Liver (tissue), 9 donors: ENCODE results near the gene SLN. TPM values are rescaled to one million over a fixed set of nuclear protein-coding genes. Genes with fewer than 3 reads are reported as not detected.

Source experiments
- DNase-seq: peaks from one replicate; pipeline ENCODE4 v3.0.0-alpha.2; 2017; ENCODE audit warnings: low spot score
- H3K27ac ChIP-seq, 2 donors: one replicate each; pipeline ENCODE4 v1.7.0; 2013; ENCODE audit warnings: inconsistent platforms in 2 of 2, low read length in 2 of 2, control low read depth in 1 of 2, low read depth in 1 of 2, mild to moderate bottlenecking in 1 of 2
- H3K27me3 ChIP-seq, 4 donors: one replicate each; pipeline versions ENCODE4 v1.6.1 to v1.7.0; 2013; ENCODE audit warnings: low read length in 3 of 4, inconsistent platforms in 1 of 4, mild to moderate bottlenecking in 1 of 4, moderate library complexity in 1 of 4; ENCODE audit not compliant: control insufficient read depth in 4 of 4, insufficient read depth in 4 of 4
- H3K36me3 ChIP-seq, 4 donors: one replicate each; pipeline versions ENCODE4 v1.6.1 to v1.7.0; 2013; ENCODE audit warnings: low read length in 3 of 4, mild to moderate bottlenecking in 3 of 4, low read depth in 1 of 4, moderate library complexity in 1 of 4; ENCODE audit not compliant: control insufficient read depth in 4 of 4, insufficient read depth in 3 of 4
- H3K4me1 ChIP-seq, 4 donors: one replicate each; pipeline versions ENCODE4 v1.6.1 to v1.7.0; 2013; ENCODE audit warnings: low read length in 3 of 4, mild to moderate bottlenecking in 3 of 4, moderate library complexity in 1 of 4; ENCODE audit not compliant: control insufficient read depth in 4 of 4, insufficient read depth in 4 of 4
- H3K4me3 ChIP-seq, 3 donors: one replicate each; pipeline versions ENCODE4 v1.6.1 to v1.7.0; 2013; ENCODE audit warnings: low read length in 3 of 3, control low read depth in 1 of 3, low read depth in 1 of 3, mild to moderate bottlenecking in 1 of 3
- H3K9ac ChIP-seq, 2 donors: one replicate each; pipeline ENCODE4 v1.7.0; 2013; ENCODE audit warnings: low read length in 2 of 2, mild to moderate bottlenecking in 2 of 2, moderate library complexity in 2 of 2, control low read depth in 1 of 2, low read depth in 1 of 2
- H3K9me3 ChIP-seq, 4 donors: one replicate each; pipeline versions ENCODE4 v1.6.1 to v1.7.0; 2013; ENCODE audit warnings: low read length in 3 of 4; ENCODE audit not compliant: control insufficient read depth in 4 of 4
- ATF3 ChIP-seq: IDR thresholded peaks from 2 replicates; pipeline ENCODE4 v1.6.1; 2016; ENCODE audit warnings: antibody characterized with exemption
- CTCF ChIP-seq: fragments of 150-350 bp; IDR thresholded peaks from 2 replicates; pipeline ENCODE4 v1.5.1; 2017; ENCODE audit warnings: improper control_type of control experiment, low read depth, low read length; ENCODE audit not compliant: missing input control
- EGR1 ChIP-seq, 2 donors: IDR thresholded peaks; 2 replicates each; pipeline ENCODE4 v1.6.1; 2016 to 2018; ENCODE audit warnings: antibody characterized with exemption in 2 of 2, low read depth in 2 of 2
- FOXA1 ChIP-seq: IDR thresholded peaks from 2 replicates; pipeline ENCODE4 v1.6.1; 2016; ENCODE audit warnings: antibody characterized with exemption
- FOXA2 ChIP-seq: IDR thresholded peaks from 2 replicates; pipeline ENCODE4 v1.6.1; 2016; ENCODE audit warnings: antibody characterized with exemption
- GABPA ChIP-seq, 2 donors: IDR thresholded peaks in 1 of 2; conservative IDR thresholded peaks in 1 of 2; 2 replicates each; pipeline ENCODE4 v1.6.1; 2016; ENCODE audit warnings: antibody characterized with exemption in 2 of 2, mild to moderate bottlenecking in 1 of 2, moderate library complexity in 1 of 2
- HNF4G ChIP-seq: IDR thresholded peaks from 2 replicates; pipeline ENCODE4 v1.6.1; 2016; ENCODE audit warnings: antibody characterized with exemption
- JUND ChIP-seq, 2 donors: IDR thresholded peaks; 2 replicates each; pipeline ENCODE4 v1.6.1; 2016; ENCODE audit warnings: antibody characterized with exemption in 2 of 2
- NR2F2 ChIP-seq: IDR thresholded peaks from 2 replicates; pipeline ENCODE4 v1.6.1; 2016; ENCODE audit warnings: antibody characterized with exemption
- RXRA ChIP-seq, 2 donors: IDR thresholded peaks; 2 replicates each; pipeline ENCODE4 v1.6.1; 2017 to 2018; ENCODE audit warnings: antibody characterized with exemption in 2 of 2, mild to moderate bottlenecking in 1 of 2
- SP1 ChIP-seq: IDR thresholded peaks from 2 replicates; pipeline ENCODE4 v1.6.1; 2018; ENCODE audit warnings: antibody characterized with exemption, mild to moderate bottlenecking
- TAF1 ChIP-seq: conservative IDR thresholded peaks from 2 replicates; pipeline ENCODE4 v1.6.1; 2016; ENCODE audit warnings: antibody characterized with exemption, mild to moderate bottlenecking
- YY1 ChIP-seq: IDR thresholded peaks from 2 replicates; pipeline ENCODE4 v1.6.1; 2016; ENCODE audit warnings: antibody characterized with exemption, mild to moderate bottlenecking
- WGBS: extraction: QIAGEN DNeasy Blood & Tissue Kit; methylation state at CpG from one replicate; pipeline ENCODE4 v1.1.7; 2013; 5-methylcytosine and 5-hydroxymethylcytosine counted together
- polyA plus RNA-seq, 2 donors: library from polyadenylated mRNA; stranded (reverse) in 1 of 2; unstranded in 1 of 2; fragments of 200-250 nt in 1 of 2; fragments of >200 nt in 1 of 2; fragmentation: Nextera tagmentation in 1 of 2; extraction: Ambion mirVana in 1 of 2; gene quantifications; one replicate each; pipeline versions ENCODE4 v1.2.1 to v1.2.3, GENCODE V29; 2013 to 2015
- total RNA-seq, 2 donors: library from RNA; depleted of rRNA; stranded (reverse); fragments of >200 nt; gene quantifications; one replicate each; pipeline ENCODE4 v1.2.3, GENCODE V29; 2014
- TF ChIP-seq, protein P1 (sequence below): IDR thresholded peaks from 2 replicates; pipeline ENCODE4 v1.6.1; 2016; ENCODE audit warnings: antibody characterized with exemption, mild to moderate bottlenecking
- TF ChIP-seq, protein P2 (sequence below): IDR thresholded peaks from 2 replicates; pipeline ENCODE4 v1.6.1; 2016; ENCODE audit warnings: antibody characterized with exemption
- TF ChIP-seq, protein P3 (sequence below): IDR thresholded peaks from 2 replicates; pipeline ENCODE4 v1.6.1; 2016; ENCODE audit warnings: antibody characterized with exemption
- donor health status: healthy.
- donor health status: healthy.
- donor health status: healthy.
- donor health status: healthy.
- donor health status: healthy.

SLN gene
- total and polyA plus RNA-seq, 4 donors = not detected

- TF ChIP-seq CTCF (no peak), HNF4G (no peak), RXRA (IDR thresholded peaks at IDR 0.05) (no peak), JUND (IDR thresholded peaks at IDR 0.05) (no peak), EGR1 (IDR thresholded peaks at IDR 0.05; ENCODE audit: low read depth in 2 of 2) (no peak), NR2F2 (no peak)
These were observed 28.4 kb upstream of the SLN start (continued) for GRCh38 chr11:107740271-107740670.

GRCh38 chr11:107736546-107736945 lies 24.7 kb upstream of the SLN start:
- H3K27ac ChIP-seq = no peak overlapping the region
- DNase-seq = no peak
- H3K9ac ChIP-seq = no peak overlapping the region
- H3K27me3 ChIP-seq = peaks cover 0 to 5% (median 0%) of the 10 kb centered on the region in 4 donors
- H3K9me3 ChIP-seq = no peaks in the 10 kb centered on the region
- WGBS = 58% methylated on average over 1 of the region's 1 CpG
- no peaks in the 10 kb centered on the region for H3K4me1 ChIP-seq
- H3K4me3 ChIP-seq = no peak overlapping the region
- no peaks in the 10 kb centered on the region for H3K36me3 ChIP-seq
- TF ChIP-seq GABPA (IDR thresholded peaks at IDR 0.05 in 1 of 2, conservative IDR thresholded peaks at IDR 0.05 in 1 of 2) = no peak
- no peak for TF ChIP-seq JUND (IDR thresholded peaks at IDR 0.05)
- TF ChIP-seq, protein P1, sequence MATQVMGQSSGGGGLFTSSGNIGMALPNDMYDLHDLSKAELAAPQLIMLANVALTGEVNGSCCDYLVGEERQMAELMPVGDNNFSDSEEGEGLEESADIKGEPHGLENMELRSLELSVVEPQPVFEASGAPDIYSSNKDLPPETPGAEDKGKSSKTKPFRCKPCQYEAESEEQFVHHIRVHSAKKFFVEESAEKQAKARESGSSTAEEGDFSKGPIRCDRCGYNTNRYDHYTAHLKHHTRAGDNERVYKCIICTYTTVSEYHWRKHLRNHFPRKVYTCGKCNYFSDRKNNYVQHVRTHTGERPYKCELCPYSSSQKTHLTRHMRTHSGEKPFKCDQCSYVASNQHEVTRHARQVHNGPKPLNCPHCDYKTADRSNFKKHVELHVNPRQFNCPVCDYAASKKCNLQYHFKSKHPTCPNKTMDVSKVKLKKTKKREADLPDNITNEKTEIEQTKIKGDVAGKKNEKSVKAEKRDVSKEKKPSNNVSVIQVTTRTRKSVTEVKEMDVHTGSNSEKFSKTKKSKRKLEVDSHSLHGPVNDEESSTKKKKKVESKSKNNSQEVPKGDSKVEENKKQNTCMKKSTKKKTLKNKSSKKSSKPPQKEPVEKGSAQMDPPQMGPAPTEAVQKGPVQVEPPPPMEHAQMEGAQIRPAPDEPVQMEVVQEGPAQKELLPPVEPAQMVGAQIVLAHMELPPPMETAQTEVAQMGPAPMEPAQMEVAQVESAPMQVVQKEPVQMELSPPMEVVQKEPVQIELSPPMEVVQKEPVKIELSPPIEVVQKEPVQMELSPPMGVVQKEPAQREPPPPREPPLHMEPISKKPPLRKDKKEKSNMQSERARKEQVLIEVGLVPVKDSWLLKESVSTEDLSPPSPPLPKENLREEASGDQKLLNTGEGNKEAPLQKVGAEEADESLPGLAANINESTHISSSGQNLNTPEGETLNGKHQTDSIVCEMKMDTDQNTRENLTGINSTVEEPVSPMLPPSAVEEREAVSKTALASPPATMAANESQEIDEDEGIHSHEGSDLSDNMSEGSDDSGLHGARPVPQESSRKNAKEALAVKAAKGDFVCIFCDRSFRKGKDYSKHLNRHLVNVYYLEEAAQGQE = no peak
- TF ChIP-seq, protein P2, sequence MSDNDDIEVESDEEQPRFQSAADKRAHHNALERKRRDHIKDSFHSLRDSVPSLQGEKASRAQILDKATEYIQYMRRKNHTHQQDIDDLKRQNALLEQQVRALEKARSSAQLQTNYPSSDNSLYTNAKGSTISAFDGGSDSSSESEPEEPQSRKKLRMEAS = no peak
- TF ChIP-seq TAF1 = no peak
- no peak for TF ChIP-seq RXRA (IDR thresholded peaks at IDR 0.05)
- no peak for TF ChIP-seq FOXA1
- TF ChIP-seq FOXA2 = no peak
- no peak for TF ChIP-seq SP1

GRCh38 chr11:107733518-107733917 lies 21.7 kb upstream of the SLN start:
- 93% methylated on average over 3 of the region's 3 CpGs for WGBS
- Histone ChIP-seq H3K9me3 (no peaks in the 10 kb centered on the region), H3K9ac (no peak overlapping the region), H3K27ac (no peak overlapping the region), H3K4me1 (no peaks in the 10 kb centered on the region), H3K36me3 (no peaks in the 10 kb centered on the region), H3K27me3 (peaks cover 0 to 2% (median 0%) of the 10 kb centered on the region in 4 donors), H3K4me3 (no peak overlapping the region)
- no peak for DNase-seq
- no peak for TF ChIP-seq FOXA1
- no peak for TF ChIP-seq EGR1 (IDR thresholded peaks at IDR 0.05; ENCODE audit: low read depth in 2 of 2)
- TF ChIP-seq SP1 = no peak
- no peak for TF ChIP-seq JUND (IDR thresholded peaks at IDR 0.05)
- no peak for TF ChIP-seq YY1
- no peak for TF ChIP-seq CTCF
- TF ChIP-seq, protein P3, sequence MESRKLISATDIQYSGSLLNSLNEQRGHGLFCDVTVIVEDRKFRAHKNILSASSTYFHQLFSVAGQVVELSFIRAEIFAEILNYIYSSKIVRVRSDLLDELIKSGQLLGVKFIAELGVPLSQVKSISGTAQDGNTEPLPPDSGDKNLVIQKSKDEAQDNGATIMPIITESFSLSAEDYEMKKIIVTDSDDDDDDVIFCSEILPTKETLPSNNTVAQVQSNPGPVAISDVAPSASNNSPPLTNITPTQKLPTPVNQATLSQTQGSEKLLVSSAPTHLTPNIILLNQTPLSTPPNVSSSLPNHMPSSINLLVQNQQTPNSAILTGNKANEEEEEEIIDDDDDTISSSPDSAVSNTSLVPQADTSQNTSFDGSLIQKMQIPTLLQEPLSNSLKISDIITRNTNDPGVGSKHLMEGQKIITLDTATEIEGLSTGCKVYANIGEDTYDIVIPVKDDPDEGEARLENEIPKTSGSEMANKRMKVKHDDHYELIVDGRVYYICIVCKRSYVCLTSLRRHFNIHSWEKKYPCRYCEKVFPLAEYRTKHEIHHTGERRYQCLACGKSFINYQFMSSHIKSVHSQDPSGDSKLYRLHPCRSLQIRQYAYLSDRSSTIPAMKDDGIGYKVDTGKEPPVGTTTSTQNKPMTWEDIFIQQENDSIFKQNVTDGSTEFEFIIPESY = no peak
- TF ChIP-seq, protein P1 = no peak
- TF ChIP-seq ATF3 = no peak
- no peak for TF ChIP-seq GABPA (IDR thresholded peaks at IDR 0.05 in 1 of 2, conservative IDR thresholded peaks at IDR 0.05 in 1 of 2)
- TF ChIP-seq NR2F2 = no peak
- TF ChIP-seq HNF4G = no peak
